Activated CD4-positive, alpha-beta T cell treated with anti-CD3 and anti-CD28 coated beads for 48 hours (primary cell): ENCODE data around the gene SIGLEC9.
"Not testable (repeated sequence)": the region's sequence is repeated elsewhere in the genome, so short reads cannot be mapped to it uniquely, and the experiment has no call there.

Experiments
- DNase-seq: peaks from one replicate; pipeline ENCODE4 v3.0.0-alpha.2; 2020

SIGLEC9 gene

DNA sequence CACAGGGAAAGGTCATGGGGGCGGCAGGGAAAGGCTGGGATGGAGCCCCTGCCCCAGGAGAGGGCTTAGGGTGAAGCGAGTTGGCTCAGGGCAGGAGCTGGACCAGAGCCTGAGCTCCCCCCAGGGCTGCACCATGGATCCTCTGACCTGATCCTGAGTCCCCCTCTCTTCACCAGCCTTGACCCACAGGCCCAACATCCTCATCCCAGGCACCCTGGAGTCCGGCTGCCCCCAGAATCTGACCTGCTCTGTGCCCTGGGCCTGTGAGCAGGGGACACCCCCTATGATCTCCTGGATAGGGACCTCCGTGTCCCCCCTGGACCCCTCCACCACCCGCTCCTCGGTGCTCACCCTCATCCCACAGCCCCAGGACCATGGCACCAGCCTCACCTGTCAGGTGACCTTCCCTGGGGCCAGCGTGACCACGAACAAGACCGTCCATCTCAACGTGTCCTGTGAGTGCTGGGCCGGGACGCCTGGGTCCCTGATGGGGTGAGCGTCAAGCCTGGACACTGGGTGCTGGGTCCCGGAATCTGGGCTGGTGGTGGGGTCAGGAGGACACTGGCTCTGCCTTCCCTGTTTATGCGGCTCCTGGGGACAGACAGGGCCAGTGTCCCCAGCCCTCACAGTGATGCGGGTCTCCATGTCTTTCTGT, 842 bp downstream of the SIGLEC9 start:
- DNase-seq: no peak

DNA sequence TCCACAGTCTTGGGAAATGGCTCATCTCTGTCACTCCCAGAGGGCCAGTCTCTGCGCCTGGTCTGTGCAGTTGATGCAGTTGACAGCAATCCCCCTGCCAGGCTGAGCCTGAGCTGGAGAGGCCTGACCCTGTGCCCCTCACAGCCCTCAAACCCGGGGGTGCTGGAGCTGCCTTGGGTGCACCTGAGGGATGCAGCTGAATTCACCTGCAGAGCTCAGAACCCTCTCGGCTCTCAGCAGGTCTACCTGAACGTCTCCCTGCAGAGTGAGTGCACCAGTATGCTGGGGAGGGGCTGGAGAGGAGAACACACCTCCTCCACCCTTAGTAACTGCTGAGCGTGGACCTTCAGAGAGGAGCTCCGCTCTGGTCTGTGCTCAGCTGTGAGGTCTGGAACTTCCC, 2.3 kb downstream of the SIGLEC9 start:
- no peak for DNase-seq

DNA sequence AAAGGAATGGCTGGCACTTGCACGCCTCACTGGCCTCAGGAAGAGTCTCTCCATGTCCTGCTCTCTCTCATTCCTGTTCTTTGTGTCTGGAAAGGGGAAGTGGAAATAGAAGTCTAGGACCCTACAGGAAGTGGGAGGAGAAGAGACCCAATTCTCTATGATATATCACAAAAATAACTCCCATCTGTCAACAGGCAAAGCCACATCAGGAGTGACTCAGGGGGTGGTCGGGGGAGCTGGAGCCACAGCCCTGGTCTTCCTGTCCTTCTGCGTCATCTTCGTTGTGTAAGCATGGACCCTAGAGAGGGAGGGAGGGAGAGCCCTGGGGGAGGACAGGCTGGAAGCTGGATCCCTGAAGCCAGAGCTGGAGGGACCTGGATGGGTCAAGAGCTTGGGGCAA, 3.0 kb downstream of the SIGLEC9 start:
- no peak for DNase-seq

DNA sequence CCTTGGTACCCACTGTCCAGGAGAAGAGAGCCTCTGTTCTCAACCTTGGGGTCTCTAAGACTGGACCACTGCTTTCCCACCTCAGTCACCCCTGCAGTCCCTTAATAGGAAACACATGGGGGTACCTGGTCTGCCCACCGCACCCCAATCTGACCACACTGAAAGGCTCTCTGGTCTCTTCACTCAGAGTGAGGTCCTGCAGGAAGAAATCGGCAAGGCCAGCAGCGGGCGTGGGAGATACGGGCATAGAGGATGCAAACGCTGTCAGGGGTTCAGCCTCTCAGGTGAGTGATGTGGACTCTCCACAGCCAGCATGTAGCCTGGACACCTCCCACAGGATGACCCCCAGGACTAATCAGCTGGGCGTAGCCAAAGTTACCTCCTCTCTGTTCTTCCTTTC, 3.5 kb downstream of the SIGLEC9 start:
- no peak for DNase-seq

DNA sequence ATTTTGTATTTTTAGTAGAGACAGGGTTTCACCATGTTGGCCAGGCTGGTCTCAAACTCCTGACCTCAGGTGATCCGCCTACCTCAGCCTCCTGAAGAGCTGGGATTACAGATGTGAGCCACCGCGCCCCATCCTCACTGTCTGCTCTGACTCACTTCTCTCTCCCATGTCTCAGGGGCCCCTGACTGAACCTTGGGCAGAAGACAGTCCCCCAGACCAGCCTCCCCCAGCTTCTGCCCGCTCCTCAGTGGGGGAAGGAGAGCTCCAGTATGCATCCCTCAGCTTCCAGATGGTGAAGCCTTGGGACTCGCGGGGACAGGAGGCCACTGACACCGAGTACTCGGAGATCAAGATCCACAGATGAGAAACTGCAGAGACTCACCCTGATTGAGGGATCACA, 5.0 kb downstream of the SIGLEC9 start:
- DNase-seq: no peak

DNA sequence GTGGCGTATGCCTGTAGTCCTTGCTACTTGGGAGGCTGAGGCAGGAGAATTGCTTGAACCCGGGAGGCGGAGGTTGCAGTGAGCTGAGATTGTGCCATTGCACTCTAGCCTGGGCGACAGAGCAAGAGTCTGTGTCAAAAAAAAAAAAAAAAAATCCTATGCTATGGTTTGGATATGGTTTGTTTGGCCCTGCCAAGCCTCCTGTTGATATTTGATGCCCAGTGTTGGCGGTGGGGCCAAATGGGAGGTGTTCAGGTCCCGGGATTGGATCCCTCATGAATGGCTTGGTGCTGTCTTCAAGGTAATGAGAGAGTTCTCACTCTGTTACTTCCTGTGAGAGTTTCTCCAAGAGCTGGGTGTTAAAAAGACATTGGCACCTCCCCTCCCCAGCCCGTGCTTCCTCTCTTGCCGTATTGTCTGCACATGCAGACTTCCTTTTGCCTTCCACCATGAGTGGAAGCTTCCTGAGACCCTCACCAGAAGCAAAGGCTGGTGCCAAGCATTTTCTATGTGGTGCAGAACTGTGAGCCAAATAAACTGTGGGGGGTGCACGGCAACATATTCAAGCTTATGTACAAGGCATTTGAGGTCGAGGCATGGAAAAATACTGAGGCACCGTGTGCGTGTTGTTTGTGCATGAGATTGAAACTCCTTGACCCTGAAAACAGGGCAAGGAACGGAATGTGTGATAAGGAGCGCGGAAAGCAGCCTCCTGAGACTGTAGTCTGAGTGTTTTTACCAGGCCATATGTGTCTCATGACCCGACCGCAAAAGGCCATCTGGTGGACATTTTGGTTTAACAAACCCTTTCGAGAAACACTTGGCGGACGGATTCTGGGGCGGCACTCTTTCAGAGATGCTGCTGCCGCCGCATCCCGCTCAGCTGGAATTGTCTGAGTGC, 7.3 kb downstream of the SIGLEC9 start:
- peak; percentile 44 for DNase-seq

DNA sequence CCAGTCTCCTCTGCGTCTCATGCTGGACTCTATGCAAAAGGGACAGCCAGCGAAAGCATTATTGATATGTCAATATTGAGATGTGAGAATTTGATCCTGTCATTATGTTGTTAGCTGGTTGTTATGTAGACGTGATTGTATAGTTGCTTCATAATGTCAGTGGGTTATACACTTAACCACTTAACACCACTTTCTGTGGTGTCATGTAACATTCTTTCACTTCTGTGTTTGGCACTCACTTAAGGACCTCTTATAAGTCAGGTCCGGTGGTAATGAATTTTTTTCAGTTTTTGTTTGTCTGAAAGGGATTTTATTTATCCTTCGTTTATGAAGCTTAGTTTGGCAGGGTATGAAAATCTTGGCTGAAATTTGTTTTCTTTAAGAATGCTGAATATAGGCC, 10.3 kb downstream of the SIGLEC9 start:
- DNase-seq: no peak

DNA sequence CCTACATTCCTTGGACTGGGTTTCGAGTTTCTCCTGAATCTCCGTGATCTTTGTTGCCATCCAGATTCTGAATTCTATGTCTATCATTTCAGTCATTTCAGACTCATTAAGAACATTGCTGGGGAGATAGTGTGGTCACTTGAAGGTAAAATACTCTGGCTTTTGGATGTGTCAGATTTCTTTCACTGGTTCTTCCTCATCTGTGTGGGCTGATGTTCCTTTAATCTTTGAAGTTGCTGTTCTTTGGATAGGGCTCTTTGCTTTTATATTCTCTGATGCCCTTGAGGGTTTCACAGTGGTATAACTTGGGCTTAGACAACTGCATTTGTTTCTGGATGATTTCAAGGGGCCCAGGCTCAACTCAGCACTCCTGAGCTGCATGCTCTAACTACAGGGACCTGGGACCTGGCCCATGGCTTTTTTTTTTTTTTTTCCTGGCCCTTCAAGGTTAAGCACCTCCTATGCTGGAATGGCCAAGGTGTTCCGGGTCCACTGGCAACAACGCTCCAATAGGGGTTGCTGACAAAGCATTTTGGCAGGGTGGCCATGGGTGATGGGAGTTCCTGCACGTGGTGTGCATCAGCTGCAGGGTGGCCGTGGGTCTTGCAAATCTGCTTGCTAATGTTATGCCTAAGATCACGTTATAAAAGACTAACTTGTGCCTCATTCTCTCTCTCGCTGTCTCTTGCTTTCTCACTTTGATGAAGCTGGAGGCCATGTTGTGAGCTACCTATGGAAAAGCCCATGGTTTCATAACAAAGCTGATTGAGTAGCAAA, 11.5 kb downstream of the SIGLEC9 start:
- DNase-seq: no peak

DNA sequence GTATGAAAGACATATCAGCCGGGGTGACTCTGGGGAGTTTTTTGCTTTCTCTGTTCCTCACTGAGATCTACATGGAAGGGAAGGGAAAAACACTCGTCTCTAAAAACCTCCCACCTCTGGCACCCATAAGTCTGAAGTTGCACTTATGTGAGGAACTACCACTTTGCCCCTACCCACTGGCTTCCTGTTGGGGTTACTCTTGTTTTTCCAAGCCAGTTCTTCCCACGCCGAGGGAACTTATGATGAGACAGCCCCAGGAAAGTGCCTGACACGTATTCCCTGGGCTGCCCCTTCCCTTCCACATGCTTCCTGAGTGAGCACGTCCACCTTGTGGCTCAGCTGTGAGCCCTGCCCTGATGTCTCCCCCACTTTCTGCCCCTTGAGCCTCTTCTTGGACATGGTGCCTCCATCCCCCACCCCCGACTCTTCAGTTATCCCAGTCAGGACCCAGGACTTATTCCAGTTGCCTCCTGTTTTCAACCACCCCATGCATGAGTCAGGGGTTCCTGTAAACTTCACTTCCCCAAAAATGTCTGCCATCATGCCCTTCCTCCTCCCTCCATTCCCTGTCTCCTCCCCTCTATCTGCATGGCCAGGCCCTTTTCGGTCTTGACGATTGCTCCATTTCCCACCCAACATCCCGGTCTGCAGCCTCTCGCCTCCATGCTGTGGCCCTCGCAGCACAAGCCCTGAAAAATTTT, 12.3 kb downstream of the SIGLEC9 start:
- DNase-seq: no peak

DNA sequence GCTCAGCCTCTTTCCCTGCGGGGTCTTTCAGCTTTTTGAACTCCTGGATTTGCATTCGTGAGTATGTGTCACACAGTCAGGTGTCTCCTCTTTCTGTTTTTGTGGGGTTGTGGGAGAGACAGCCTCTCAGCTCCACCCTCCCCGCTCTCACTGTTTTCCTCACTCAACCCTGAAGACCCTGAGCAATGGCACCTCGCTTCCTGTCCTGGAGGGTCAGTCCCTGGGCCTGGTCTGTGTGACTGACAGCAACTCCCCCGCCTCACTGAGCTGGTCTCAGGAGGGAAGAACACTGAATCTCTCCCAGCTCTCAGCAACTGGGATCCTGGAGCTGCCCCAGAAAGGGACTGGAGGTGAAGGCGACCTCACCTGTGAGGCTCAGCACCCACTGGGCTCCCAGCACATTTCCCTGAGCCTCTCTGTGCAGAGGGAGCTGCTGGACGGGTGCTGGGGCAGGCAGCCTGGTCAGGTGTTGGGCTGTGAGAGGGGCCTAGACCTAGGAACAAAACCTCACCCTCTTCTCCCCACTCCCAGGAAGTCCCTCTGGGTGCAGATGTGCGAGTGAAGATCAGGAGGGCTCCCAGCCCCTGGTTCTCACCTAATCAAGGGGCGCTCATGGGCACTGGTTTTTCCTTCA, 13.2 kb downstream of the SIGLEC9 start:
- no peak for DNase-seq

DNA sequence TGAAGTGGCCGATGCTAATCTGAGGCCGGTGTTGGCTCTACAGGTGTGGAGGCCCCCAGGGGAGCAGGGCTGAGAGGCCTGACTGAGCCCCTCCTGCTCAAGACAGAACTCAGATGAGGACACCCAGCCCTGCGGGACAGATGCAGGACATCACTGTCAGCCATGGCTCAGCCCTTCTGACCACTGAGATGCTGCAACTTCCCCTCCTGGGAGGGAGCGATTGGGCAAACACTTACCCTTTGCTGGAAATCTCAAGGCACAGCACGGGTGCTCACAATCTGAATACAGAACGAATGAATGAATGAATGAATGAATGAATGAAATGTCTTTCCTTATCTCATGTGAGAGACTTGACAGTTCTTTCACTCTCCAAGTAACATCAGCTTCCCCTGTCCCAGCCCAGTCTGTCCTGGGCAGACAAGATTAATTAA, 13.9 kb downstream of the SIGLEC9 start:
- DNase-seq: no peak

DNA sequence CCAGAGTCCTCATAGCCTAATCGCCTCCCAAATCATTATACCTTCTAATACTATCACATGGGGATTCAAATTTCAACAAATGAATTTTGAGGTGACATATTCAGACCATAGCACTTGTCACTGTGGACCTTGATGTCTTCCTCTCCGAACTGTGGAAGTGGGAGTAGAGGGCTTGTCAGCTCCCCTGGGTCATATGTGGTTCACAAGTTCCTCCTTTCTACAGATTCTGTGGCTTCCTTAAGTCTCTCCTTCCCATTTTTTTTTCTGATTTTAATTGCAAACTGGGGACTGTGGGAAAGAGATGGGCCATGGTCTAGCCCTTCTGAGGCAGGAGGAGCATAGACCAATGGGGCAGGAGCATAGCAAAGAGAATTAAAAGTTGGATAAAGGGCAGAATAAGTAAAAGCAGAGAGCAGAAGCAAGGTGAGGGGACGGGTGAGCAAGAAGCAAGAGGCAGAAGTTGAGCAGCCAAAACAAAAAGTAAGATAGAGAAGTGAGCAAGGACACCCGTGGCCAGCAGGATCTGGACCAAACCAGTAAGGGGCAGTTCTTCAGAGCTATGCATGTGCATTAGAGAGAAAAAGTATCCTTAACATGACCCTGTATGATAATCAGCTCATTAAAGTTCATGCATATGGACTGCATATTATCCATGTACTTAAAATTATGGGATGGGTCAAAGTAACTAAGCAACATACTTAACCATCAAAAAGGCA, 14.8 kb downstream of the SIGLEC9 start:
- no peak for DNase-seq

DNA sequence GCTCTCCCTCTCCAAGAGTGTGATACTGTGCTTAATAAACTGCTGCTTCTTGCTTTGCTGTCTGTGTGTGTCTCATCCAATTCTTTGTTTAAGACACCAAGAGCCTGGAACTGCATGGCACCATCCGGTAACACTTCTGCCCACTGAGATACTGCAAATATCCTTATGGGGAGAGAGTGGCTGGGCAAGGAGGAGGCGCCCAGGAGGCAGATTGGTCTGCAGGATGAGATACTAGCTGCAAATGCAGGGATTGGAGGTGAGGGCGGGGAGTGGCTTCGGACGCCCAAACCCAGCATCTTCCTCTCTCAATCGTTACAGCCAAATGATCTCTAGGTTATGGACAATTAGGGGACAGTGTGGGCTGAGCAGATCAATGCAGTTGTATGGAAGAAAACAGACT, 15.7 kb downstream of the SIGLEC9 start:
- DNase-seq: no peak

DNA sequence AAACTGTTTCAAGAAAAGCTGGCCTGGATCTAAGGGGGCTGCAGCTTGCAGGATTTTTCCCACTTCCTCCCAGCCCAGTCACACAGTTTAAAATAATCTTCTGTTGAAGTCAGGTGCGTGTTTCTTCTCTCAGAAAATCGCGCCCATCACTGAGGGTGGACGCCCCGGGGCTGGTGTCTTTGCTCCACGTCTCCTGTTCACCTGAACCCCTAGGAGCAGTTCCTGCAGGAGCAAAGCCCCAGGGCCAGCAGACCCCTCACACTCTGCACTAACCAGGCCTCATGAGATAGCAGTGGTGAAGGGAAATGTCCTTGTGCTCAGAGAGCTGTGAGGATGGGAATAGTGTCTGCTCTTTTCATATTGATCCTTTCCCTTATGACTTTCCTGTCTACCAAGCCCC, 16.5 kb downstream of the SIGLEC9 start:
- DNase-seq: no peak

DNA sequence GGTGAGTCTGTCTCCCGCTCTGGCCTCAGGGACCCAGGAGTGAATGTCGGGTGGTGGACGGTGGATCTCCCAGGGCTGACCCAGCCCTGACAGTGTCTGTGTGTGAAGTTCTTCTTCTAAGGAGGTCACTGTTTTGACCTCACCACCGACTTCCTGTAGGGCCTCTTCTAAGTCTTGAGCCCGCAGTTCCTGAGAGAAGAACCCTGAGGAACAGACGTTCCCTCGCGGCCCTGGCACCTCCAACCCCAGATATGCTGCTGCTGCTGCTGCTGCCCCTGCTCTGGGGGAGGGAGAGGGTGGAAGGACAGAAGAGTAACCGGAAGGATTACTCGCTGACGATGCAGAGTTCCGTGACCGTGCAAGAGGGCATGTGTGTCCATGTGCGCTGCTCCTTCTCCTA, 17.4 kb downstream of the SIGLEC9 start, which contains the start of gene SIGLEC7:
Gene SIGLEC7 (plus strand): TSS at position 183 of the 400 bp plus-strand sequence. CDS start 69 bp downstream, at position 252.
- DNase-seq: no peak

DNA sequence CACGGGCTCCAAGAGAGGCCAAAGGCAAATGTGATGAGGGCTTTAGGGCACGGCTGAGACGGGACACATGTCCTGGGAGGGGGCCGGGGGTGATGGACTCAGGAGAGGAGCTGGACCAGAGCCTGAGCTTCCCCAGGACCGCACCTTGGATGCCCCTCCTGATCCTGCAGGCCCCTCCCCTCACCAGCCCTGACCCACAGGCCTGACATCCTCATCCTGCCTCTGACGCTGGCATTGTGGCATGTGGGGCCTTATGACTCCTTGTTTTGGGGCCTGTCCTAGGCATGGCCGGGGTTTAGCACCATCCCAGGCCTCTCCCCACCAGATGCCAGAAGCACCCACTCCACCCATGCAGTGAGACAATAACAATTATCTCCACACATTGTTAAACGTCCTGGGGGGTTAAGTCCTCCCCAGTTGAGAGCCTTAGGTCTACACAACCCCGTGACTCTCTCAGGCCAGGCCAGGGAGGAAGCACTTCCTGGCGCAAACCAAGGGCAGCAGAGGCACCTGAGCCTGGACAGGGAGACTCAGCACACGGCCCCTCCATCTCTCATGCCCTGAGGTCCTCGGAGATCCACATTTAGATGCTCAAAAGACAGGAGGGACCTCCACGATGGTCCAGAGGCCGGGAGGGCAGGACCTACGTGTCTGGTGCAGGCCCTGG, 18.2 kb downstream of the SIGLEC9 start:
- DNase-seq: not testable (repeated sequence)

DNA sequence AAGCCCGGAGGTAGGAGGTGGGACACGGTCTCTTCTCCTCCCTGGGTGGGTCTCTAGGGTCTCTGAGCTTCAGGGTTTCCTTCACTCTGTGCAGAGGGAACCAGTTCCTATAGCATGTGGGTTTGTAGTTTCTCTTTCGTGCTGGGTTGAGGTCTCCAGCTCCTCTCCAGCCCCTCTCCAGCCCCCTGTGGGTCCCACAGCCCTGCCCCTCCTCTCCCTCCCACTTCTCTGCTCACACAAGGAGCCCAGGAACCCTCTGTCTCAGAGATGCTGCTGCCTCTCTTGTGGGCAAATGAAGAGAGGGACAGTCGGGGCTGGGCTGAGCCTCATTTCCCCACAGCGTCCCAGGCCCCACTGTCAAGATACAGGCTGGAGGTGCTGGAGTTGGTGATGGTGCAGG, 18.8 kb downstream of the SIGLEC9 start:
- DNase-seq: no peak

DNA sequence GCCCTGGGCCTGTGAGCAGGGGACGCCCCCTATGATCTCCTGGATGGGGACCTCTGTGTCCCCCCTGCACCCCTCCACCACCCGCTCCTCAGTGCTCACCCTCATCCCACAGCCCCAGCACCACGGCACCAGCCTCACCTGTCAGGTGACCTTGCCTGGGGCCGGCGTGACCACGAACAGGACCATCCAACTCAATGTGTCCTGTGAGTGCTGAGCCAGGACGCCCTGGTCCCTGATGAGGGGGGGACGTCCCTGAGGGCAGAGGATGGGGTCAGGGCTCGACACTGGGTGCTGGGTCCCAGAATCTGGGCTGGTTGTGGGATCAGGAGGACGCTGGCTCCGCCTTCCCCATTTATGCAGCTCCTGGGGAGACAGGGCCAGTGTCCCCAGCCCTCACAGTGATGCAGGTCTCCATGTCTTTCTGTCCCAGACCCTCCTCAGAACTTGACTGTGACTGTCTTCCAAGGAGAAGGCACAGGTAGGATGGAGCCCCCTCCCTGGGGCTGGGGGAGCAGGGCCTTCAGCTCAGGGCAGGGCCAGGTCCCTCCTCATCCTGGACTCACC, 19.9 kb downstream of the SIGLEC9 start:
- DNase-seq: no peak

DNA sequence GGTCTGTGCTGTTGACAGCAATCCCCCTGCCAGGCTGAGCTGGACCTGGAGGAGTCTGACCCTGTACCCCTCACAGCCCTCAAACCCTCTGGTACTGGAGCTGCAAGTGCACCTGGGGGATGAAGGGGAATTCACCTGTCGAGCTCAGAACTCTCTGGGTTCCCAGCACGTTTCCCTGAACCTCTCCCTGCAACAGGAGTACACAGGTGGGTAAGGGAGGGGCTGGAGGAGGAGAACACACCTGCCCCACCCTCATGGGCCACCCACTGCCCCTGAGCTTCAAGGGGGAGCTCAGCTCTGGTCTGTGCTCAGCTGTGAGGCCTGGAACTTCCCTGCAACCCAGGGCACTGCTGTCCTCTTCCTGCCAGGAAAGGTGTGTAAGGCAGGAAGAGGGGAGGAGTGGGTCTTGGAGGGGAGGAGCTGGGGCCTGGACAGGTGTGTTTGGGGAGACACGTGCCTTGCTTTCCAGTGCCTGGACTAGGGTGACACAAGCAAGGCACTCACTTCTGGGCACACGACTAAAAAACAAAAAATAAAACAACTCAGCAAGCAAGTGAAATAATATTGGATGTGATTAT, 21.3 kb downstream of the SIGLEC9 start:
- DNase-seq: no peak

DNA sequence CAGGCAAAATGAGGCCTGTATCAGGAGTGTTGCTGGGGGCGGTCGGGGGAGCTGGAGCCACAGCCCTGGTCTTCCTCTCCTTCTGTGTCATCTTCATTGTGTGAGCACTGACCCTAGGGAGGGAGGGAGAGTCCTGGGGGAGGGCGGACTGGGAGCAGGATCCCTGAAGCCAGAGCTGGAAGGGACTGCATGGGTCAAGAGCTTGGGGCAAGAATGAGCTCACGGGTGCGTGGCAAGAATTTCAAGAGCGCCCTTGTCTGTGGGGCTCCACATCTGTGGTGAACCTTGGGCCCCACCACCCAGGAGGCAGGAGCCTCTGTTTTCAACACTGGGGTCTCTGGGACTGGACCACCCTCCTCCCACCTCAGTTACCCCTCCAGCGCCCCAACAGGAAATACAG, 22.0 kb downstream of the SIGLEC9 start:
- DNase-seq: no peak
